Cardiac fibroblast (primary cell): ENCODE measurements around the gene HIVEP3.
A peak's percentile ranks its signal among the peaks of the same experiment; 100 is the strongest.

Source experiments
- DNase-seq, 2 donors: peaks; one replicate each; pipeline versions ENCODE4 v3.0.0 to v3.0.0-alpha.2; 2010; ENCODE audit warnings: low read depth in 2 of 2
- H3K4me3 ChIP-seq, 2 donors: replicated peaks in 1 of 2; 1 replicate in 1 of 2; 2 replicates in 1 of 2; pipeline ENCODE4 v1.5.1; 2011; ENCODE audit warnings: low read depth in 2 of 2, low read length in 2 of 2, mild to moderate bottlenecking in 2 of 2, moderate library complexity in 1 of 2
- CTCF ChIP-seq: IDR thresholded peaks from one replicate; pipeline ENCODE4 v1.5.1; 2011; ENCODE audit warnings: low read depth, mild to moderate bottlenecking, low read length, inconsistent platforms

HIVEP3 gene

GRCh38 chr1:41918450-41919043, at the start of gene HIVEP3:
Gene HIVEP3 (minus strand): TSS chr1:41918922.
- peak; percentile 34 for TF ChIP-seq CTCF
- peak; percentile 38 to 50 for DNase-seq
- peak within 1 kb of the TSS; percentile 48 to 57 for H3K4me3 ChIP-seq

GRCh38 chr1:41964400-41964799, 45.7 kb upstream of the HIVEP3 start:
- no peak for TF ChIP-seq CTCF
- no peak overlapping the region for H3K4me3 ChIP-seq
- DNase-seq = no peak

- TF ChIP-seq CTCF = no peak
- peak; percentile 50 to 68 for DNase-seq
- H3K4me3 ChIP-seq = no peak overlapping the region
Observed at GRCh38 chr1:41963636-41964035, 44.9 kb upstream of the HIVEP3 start.

- no peak for DNase-seq
- no peak for TF ChIP-seq CTCF
- H3K4me3 ChIP-seq = no peak overlapping the region
Observed at GRCh38 chr1:41958015-41958673, 39.4 kb upstream of the HIVEP3 start.

GRCh38 chr1:41957568-41957967, 38.8 kb upstream of the HIVEP3 start:
- TF ChIP-seq CTCF = no peak
- no peak overlapping the region for H3K4me3 ChIP-seq
- DNase-seq = peak; percentile 30 to 90

- no peak overlapping the region for H3K4me3 ChIP-seq
- DNase-seq = peak; percentile 73 to 91
- TF ChIP-seq CTCF = no peak
Observed at GRCh38 chr1:41955461-41956159, 36.9 kb upstream of the HIVEP3 start.
